ENCODE data around the gene NQO1.
"Not testable (repeated sequence)": the region's sequence is repeated elsewhere in the genome, so short reads cannot be mapped to it uniquely, and the experiment has no call there.

NQO1 gene

GRCh38 chr16:69741951-69742904 is 15.9 kb upstream of the NQO1 start:
- no peak for DNase-seq (ENCODE audit: low read depth)

- DNase-seq (ENCODE audit: low read depth), result no peak
Measured at GRCh38 chr16:69741519-69741918, 15.2 kb upstream of the NQO1 start.

DNA sequence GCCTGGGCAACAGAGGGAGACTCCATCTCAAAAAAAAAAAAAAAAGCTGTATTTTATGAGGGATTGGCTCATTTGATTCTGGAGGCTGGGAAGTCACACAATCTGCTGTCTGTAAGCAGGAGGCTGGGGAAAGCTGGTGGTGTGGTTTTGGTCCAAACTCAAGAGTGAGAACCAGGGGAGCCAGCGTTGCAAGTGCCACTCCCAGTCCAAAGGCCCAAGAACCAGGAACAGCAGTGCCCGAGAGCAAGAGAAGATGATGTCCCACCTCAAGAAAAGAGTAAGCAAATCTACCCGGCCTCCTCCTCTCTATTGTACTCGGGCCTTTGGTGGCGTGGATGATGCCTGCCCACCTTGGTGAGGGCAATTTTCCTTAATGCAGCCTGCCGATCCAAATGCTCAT is 5.7 kb upstream of the NQO1 start:
- no peak for DNase-seq (ENCODE audit: low read depth)

DNA sequence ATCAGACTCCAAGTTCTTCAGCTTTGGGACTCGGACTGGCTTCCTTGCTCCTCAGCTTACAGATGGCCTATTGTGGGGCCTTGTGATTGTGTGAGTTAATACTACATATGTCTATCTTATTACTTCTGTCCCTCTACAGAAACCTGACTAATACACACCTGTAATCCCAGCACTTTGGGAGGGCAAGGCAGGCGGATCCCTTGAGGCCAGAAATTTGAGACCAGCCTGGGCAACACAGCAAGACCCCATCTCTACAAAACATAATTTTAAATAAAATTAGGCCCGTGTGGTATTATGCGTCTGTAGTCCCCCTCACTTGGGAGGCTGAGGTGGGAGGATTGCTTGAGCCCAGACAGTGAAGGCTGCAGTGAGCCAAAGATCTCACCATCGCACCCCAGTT is 4.9 kb upstream of the NQO1 start:
- DNase-seq (ENCODE audit: low read depth), result not testable (repeated sequence)

DNA sequence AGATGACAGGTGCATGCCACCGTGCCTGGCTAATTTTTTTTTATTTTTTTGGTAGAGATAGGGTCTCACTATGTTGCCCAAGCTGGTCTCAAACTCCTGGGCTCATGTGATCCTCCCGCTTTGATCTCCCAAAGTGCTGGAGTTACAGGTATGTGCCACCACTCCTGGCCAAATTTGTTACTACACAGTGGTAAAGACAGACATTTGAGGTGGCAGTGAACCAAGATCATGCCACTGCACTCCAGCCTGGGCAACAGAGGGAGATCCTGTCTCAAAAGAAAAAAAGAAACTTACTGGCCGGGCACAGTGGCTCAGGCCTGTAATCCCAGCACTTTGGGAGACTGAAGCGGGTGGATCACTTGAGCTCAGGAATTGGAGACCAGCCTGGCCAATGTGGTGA is 2.7 kb upstream of the NQO1 start:
- not testable (repeated sequence) for DNase-seq (ENCODE audit: low read depth)

GRCh38 chr16:69727916-69728270 is 1.5 kb upstream of the NQO1 start:
- no peak for DNase-seq (ENCODE audit: low read depth)

- DNase-seq (ENCODE audit: low read depth), result no peak
Measured at GRCh38 chr16:69725480-69726312, 664 bp downstream of the NQO1 start.

GRCh38 chr16:69724981-69725479 is 1.3 kb downstream of the NQO1 start:
- no peak for DNase-seq (ENCODE audit: low read depth)

- no peak for DNase-seq (ENCODE audit: low read depth)
Measured at GRCh38 chr16:69724414-69724873, 1.9 kb downstream of the NQO1 start.

DNA sequence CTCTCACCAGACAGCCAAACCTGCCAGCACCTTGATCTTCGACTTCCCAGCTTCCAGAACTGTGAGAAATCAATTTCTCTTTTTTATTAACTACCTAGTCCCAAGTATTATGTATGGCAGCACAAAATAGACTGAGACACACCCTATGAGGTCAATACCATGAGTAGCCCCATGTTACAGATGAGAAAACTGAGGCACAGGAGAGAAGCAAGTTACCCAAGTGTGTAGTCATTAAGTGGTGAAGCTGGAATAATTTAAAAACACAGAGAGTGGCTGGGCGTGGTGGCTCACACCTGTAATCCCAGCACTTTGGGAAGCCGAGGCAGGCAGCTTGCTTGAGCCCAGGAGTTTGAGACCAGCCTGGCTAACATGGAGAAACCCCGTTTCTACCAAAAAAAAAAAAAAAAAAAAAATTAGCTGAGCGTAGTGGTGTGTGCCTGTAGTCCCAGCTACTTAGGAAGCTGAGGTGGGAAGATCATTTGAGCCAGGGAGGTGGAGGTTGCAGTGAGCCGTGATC is 4.9 kb downstream of the NQO1 start:
- DNase-seq (ENCODE audit: low read depth), result no peak

GRCh38 chr16:69720822-69721430 is 5.4 kb downstream of the NQO1 start:
- no peak for DNase-seq (ENCODE audit: low read depth)

GRCh38 chr16:69718111-69718764 is 8.1 kb downstream of the NQO1 start:
- no peak for DNase-seq (ENCODE audit: low read depth)

DNA sequence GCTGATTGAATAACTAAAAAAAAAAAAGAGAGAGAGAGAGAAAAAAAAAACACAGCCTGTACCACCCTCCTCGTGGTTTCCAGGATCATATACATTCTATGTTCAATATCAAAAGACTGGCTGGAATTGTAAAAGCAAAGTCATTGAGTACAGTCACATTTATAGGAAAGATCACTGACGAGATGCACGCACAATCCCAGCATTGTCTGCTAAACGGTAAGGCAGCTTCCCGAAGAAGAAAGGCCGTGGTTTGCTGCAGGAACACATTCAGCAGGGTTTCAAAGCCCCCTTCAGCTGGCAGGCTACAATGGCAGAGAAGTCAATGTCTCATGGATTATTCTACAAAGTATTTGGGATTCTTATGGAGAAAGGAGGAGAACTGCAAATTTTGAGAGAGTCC is 9.3 kb downstream of the NQO1 start:
- no peak for DNase-seq (ENCODE audit: low read depth)

DNA sequence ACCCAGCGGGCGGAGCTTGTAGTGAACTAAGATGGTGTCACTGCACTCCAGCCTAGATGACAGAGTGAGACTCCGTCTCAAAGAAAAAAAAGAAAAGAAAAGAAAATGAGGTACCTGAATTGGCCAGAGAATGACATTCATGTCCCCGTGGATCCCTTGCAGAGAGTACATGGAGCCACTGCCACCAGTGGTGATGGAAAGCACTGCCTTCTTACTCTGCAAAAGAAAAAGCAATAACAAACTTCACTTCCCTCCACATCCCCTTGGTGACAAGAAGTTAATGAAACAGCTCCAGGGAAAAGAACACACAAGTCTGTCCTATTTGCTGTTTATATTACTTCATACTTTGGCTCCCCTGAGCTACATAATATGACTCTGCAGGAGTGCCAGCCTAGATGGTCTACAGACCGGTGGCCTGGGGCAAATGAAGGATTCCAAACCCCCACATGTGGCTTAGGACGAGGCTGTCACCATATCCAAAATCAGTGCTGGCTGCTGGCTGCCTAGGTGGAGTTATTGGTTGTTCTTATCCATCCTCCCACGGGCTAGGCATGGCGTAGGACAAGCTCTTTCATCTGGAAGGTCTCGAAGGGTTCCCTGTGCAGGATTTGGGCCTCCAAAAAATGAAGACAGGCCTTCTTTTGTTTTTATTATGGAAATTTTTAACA is 13.3 kb downstream of the NQO1 start:
- DNase-seq (ENCODE audit: low read depth), result no peak

GRCh38 chr16:69712277-69712676 is 14.1 kb downstream of the NQO1 start:
- DNase-seq (ENCODE audit: low read depth), result no peak

DNA sequence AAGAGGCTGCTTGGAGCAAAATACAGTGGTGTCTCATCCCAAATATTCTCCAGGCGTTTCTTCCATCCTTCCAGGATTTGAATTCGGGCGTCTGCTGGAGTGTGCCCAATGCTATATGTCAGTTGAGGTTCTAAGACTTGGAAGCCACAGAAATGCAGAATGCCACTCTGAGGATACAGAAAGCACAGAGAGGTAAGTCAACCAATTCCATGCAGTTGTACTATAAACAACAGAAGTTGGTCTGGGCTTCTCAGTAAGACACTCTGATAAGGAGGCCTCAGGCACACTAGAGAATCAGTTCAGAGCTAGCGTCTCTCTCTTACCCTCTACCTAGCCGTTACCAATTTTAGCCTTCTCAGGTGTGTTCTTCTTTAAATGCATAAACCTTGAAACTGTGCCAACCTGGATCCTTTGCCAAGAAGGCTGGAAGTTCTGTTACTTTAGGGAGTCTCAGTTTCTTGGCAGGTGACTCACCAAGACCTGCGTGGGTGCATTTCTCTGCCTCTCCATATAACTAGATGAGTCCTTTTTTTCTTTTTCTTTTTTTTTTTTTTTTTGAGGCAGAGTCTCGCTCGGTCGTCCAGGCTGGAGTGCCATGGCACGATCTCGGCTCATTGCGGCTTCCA is 15.1 kb downstream of the NQO1 start:
- DNase-seq (ENCODE audit: low read depth), result no peak

DNA sequence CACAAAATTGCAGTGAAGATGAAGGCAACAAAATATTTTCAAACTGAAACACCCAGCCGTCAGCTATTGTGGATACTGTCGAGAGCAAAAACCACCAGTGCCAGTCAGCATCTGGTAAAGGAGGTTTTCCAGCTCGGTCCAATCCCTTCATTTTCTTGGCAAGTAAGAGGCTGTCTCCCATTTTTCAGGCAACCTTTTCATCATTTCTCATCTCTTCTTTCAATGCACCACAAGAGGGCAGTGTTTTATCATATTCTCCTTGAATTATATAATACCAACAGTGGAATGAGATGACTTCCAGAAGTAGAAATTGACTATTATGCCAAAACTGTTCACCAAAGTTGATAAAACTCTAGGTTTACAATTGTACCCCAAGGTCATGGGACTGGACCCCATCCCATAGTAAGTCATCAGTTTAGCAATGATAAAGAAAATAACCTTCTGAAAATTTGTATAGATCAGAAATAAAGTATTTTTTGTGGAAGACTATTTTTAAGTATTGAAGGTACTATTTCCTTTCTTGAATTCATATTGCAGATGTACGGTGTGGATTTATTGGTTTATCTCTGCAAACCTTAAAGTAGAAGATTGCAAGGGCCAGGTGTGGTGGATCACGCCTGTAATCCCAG is 16.8 kb downstream of the NQO1 start:
- no peak for DNase-seq (ENCODE audit: low read depth)

DNA sequence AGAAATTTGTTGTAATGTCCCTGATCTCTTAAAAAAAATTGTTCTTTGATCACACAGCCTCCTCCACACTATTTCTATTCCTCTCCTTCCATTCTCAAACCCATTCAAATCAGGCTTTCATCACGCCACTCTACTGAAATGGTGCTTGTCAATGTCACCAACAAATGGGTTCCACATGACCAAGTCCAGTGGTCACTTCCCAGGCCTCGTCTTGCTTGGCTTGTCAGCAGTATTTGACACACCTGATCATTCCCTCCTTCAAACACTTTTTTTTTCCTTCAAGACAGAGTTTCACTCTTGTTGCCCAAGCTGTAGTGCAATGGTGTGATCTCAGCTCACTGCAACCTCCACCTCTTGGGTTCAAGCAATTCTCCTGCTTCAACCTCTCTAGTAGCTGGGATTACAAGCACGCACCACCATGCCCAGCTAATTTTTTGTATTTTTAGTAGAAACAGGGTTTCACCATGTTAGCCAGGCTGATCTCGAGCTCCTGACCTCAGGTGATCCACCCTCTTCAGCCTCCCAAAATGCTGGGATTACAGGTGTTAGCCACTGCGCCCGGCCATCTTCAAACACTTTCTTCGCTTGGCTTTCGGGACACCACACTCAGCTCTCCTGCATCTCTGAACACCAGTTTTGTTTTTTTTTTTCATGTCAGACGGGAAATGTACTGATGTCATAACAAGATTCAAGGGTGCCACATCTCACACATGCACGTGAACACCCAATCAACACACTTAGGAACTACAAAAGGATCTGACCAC is 18.3 kb downstream of the NQO1 start:
- no peak for DNase-seq (ENCODE audit: low read depth)

- DNase-seq (ENCODE audit: low read depth), result no peak
Measured at GRCh38 chr16:69706975-69707340, 19.4 kb downstream of the NQO1 start.
